Measurements from ENCODE around the gene AHI1.

- TF ChIP-seq CTCF (IDR thresholded peaks at IDR 0.05; ENCODE audit: low read length) (no peak), EZH2phosphoT487 (IDR thresholded peaks at IDR 0.05; ENCODE audit: low read length) (no peak), EZH2 (optimal IDR thresholded peaks at IDR 0.05; ENCODE audit: low read depth, low read length) (no peak)
Observed at GRCh38 chr6:135274561-135275293, 222.8 kb downstream of the AHI1 start.
